Measurements from ENCODE around the gene ST6GALNAC3. TPM values are rescaled to one million over a fixed set of nuclear protein-coding genes. Genes with fewer than 3 reads are reported as not detected.

The ST6GALNAC3 gene
- total and polyA plus RNA-seq, 2 donors from 2014 or later = 8.8 to 15.8 TPM

DNA sequence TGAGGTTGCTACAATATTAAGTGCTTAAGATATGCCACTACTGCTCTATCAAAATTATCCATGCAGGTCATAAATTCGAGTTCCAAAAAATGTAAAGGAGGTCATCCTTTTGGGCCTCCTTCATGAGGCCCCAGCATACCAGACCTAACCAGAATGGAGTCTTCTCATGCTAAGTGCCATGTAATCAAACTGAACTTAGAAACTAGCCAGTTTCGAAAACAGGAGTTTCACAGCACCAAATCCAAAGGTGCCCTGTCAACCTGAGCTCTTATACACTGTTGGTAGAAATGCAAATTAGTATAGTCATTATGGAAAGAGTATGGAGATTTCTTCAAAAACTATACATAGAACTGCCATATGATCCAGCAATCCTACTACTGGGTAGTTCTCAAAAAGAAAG, 320.5 kb downstream of the ST6GALNAC3 start:
- no peak overlapping the region for H3K4me3 ChIP-seq (ENCODE audit: low read length in 3 of 3)
- no peaks in the 10 kb centered on the region for H3K4me1 ChIP-seq (ENCODE audit: control insufficient read depth in 2 of 3, insufficient read depth in 2 of 3, low read depth in 1 of 3, low read length in 3 of 3)
- DNase-seq = no peak
- no peak for FAIRE-seq
- no peak overlapping the region for H3K27ac ChIP-seq (ENCODE audit: low read depth in 2 of 2, low read length in 2 of 2)
- intact Hi-C loops (cut with DNase I) = no loop called here
- no peaks in the 10 kb centered on the region for H3K9me3 ChIP-seq (ENCODE audit: control insufficient read depth in 2 of 3, insufficient read depth in 1 of 3, low read length in 3 of 3)
- TF ChIP-seq, protein P1, sequence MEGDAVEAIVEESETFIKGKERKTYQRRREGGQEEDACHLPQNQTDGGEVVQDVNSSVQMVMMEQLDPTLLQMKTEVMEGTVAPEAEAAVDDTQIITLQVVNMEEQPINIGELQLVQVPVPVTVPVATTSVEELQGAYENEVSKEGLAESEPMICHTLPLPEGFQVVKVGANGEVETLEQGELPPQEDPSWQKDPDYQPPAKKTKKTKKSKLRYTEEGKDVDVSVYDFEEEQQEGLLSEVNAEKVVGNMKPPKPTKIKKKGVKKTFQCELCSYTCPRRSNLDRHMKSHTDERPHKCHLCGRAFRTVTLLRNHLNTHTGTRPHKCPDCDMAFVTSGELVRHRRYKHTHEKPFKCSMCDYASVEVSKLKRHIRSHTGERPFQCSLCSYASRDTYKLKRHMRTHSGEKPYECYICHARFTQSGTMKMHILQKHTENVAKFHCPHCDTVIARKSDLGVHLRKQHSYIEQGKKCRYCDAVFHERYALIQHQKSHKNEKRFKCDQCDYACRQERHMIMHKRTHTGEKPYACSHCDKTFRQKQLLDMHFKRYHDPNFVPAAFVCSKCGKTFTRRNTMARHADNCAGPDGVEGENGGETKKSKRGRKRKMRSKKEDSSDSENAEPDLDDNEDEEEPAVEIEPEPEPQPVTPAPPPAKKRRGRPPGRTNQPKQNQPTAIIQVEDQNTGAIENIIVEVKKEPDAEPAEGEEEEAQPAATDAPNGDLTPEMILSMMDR (IDR thresholded peaks at IDR 0.05; ENCODE audit: borderline replicate concordance, extremely low read depth, insufficient read depth) = no peak
- no peak overlapping the region for H3K9ac ChIP-seq (ENCODE audit: low read length in 3 of 3)
- no peaks in the 10 kb centered on the region for H3K36me3 ChIP-seq (ENCODE audit: control insufficient read depth in 2 of 3, insufficient read depth in 3 of 3, low read length in 3 of 3)
- no peaks in the 10 kb centered on the region for H3K27me3 ChIP-seq (ENCODE audit: control insufficient read depth, insufficient read depth, low read length)

DNA sequence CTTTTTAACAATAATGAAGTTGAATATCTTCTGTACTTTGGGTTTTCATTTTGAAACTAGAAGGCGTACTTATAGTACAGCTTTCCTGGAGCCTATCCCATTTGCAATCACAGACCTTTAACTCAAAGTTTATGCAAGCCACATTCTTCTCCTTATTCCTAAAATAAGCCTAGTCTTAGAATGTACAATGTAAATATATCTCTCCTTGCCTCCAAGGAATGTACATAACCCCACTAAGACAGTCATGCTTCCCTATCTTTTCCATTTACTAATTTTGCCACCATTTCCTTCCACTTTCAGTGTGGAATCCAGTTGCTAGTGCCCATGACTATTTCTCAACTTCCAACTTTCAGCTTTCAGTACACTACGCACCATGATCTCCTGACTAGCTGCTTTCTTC, 327.6 kb downstream of the ST6GALNAC3 start:
- Histone ChIP-seq H3K27me3 (ENCODE audit: control insufficient read depth, insufficient read depth, low read length) (no peaks in the 10 kb centered on the region), H3K9me3 (ENCODE audit: control insufficient read depth in 2 of 3, insufficient read depth in 1 of 3, low read length in 3 of 3) (no peaks in the 10 kb centered on the region), H3K27ac (ENCODE audit: low read depth in 2 of 2, low read length in 2 of 2) (no peak overlapping the region), H3K36me3 (ENCODE audit: control insufficient read depth in 2 of 3, insufficient read depth in 3 of 3, low read length in 3 of 3) (no peaks in the 10 kb centered on the region), H3K4me1 (ENCODE audit: control insufficient read depth in 2 of 3, insufficient read depth in 2 of 3, low read depth in 1 of 3, low read length in 3 of 3) (no peaks in the 10 kb centered on the region), H3K9ac (ENCODE audit: low read length in 3 of 3) (no peak overlapping the region), H3K4me3 (ENCODE audit: low read length in 3 of 3) (no peak overlapping the region)
- TF ChIP-seq, protein P1 (IDR thresholded peaks at IDR 0.05; ENCODE audit: borderline replicate concordance, extremely low read depth, insufficient read depth) = no peak
- DNase-seq (no peak), FAIRE-seq (no peak)
- intact Hi-C loops (cut with DNase I) = no loop called here

DNA sequence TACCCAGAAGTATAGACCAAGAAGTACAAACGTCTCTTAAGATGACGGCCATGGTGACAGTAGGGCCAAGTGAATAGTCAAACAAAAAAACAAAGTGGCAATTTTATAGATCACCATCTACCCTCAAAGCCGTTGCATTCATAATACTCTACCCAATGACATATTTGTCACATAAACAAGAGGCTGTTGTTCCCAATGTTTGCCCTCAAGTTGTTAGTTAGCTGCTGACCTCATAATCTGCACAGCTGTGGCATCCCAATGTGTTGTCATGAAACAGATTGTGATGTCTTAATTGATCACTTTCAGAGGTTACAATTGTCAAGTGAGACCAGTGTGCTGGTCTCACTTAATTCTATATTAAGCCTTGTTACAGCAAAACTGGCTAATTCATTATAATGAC, 333.8 kb downstream of the ST6GALNAC3 start:
- intact Hi-C loops (cut with DNase I) = no loop called here
- no peak overlapping the region for H3K27ac ChIP-seq (ENCODE audit: low read depth in 2 of 2, low read length in 2 of 2)
- H3K9me3 ChIP-seq (ENCODE audit: control insufficient read depth in 2 of 3, insufficient read depth in 1 of 3, low read length in 3 of 3) = no peaks in the 10 kb centered on the region
- TF ChIP-seq, protein P1 (IDR thresholded peaks at IDR 0.05; ENCODE audit: borderline replicate concordance, extremely low read depth, insufficient read depth) = no peak
- H3K36me3 ChIP-seq (ENCODE audit: control insufficient read depth in 2 of 3, insufficient read depth in 3 of 3, low read length in 3 of 3) = no peaks in the 10 kb centered on the region
- H3K4me3 ChIP-seq (ENCODE audit: low read length in 3 of 3) = no peak overlapping the region
- no peaks in the 10 kb centered on the region for H3K27me3 ChIP-seq (ENCODE audit: control insufficient read depth, insufficient read depth, low read length)
- H3K4me1 ChIP-seq (ENCODE audit: control insufficient read depth in 2 of 3, insufficient read depth in 2 of 3, low read depth in 1 of 3, low read length in 3 of 3) = no peaks in the 10 kb centered on the region
- DNase-seq (no peak), FAIRE-seq (no peak)
- H3K9ac ChIP-seq (ENCODE audit: low read length in 3 of 3) = no peak overlapping the region

DNA sequence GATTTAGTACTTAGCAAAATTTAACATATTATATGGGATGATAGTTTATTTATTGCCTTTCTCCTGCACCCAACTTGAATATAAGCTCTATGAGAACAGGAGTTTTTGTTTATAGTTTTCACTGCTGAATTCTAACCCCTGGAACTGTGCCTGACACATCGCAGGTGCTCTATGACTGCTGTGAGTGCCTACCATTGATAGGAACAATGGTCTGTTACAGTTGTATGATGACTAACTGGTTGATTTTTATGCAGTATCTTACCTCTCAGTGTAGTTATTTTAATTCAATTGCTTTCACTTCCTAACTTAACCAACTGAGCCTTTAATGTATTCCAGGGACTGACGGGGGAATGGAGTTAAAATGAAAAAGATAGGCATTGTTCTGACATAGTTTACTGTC, 336.0 kb downstream of the ST6GALNAC3 start:
- no peak overlapping the region for H3K27ac ChIP-seq (ENCODE audit: low read depth in 2 of 2, low read length in 2 of 2)
- intact Hi-C loops (cut with DNase I) = no loop called here
- DNase-seq (no peak), FAIRE-seq (no peak)
- H3K4me3 ChIP-seq (ENCODE audit: low read length in 3 of 3) = no peak overlapping the region
- H3K9ac ChIP-seq (ENCODE audit: low read length in 3 of 3) = no peak overlapping the region
- no peaks in the 10 kb centered on the region for H3K4me1 ChIP-seq (ENCODE audit: control insufficient read depth in 2 of 3, insufficient read depth in 2 of 3, low read depth in 1 of 3, low read length in 3 of 3)
- H3K9me3 ChIP-seq (ENCODE audit: control insufficient read depth in 2 of 3, insufficient read depth in 1 of 3, low read length in 3 of 3) = no peaks in the 10 kb centered on the region
- H3K36me3 ChIP-seq (ENCODE audit: control insufficient read depth in 2 of 3, insufficient read depth in 3 of 3, low read length in 3 of 3) = no peaks in the 10 kb centered on the region
- TF ChIP-seq, protein P1 (IDR thresholded peaks at IDR 0.05; ENCODE audit: borderline replicate concordance, extremely low read depth, insufficient read depth) = no peak
- H3K27me3 ChIP-seq (ENCODE audit: control insufficient read depth, insufficient read depth, low read length) = no peaks in the 10 kb centered on the region

Data from kidney (tissue), 14 donors.